Hepatocyte (in vitro differentiated cells): ENCODE measurements around the gene DRD3. TPM values are rescaled to one million over a fixed set of nuclear protein-coding genes. Genes with fewer than 3 reads are reported as not detected.

ENCODE experiments used
- DNase-seq: peaks from one replicate; pipeline ENCODE4 v3.0.0-alpha.2; 2016; ENCODE audit warnings: low spot score
- H2AFZ ChIP-seq: fragments of 200-600 bp; sonication (generic); 2 replicates; pipeline ENCODE4 v1.6.0; 2016; ENCODE audit warnings: antibody characterized with exemption, mild to moderate bottlenecking
- H3K27ac ChIP-seq: fragments of 200-600 bp; sonication (generic); 2 replicates; pipeline ENCODE4 v1.5.1; 2016; ENCODE audit warnings: mild to moderate bottlenecking
- H3K27me3 ChIP-seq: fragments of 200-600 bp; sonication (generic); 2 replicates; pipeline ENCODE4 v1.6.1; 2016
- H3K36me3 ChIP-seq: fragments of 200-600 bp; sonication (generic); replicated peaks from 2 replicates; pipeline ENCODE4 v1.5.1; 2016; ENCODE audit warnings: low read depth; ENCODE audit not compliant: insufficient read depth
- H3K4me1 ChIP-seq: fragments of 200-600 bp; sonication (generic); 2 replicates; pipeline ENCODE4 v1.5.1; 2016; ENCODE audit warnings: mild to moderate bottlenecking, moderate library complexity; ENCODE audit not compliant: insufficient read depth
- H3K4me2 ChIP-seq: fragments of 200-600 bp; sonication (generic); 2 replicates; pipeline ENCODE4 v1.6.0; 2016
- H3K4me3 ChIP-seq: fragments of 200-600 bp; sonication (generic); 2 replicates; pipeline ENCODE4 v1.5.1; 2016; ENCODE audit warnings: mild to moderate bottlenecking
- H3K79me2 ChIP-seq: fragments of 200-600 bp; sonication (generic); 2 replicates; pipeline ENCODE4 v1.6.0; 2017; ENCODE audit warnings: mild to moderate bottlenecking
- H3K9me2 ChIP-seq: fragments of 200-600 bp; sonication (generic); replicated peaks from 2 replicates; pipeline ENCODE4 v1.6.0; 2017; ENCODE audit warnings: mild to moderate bottlenecking; ENCODE audit not compliant: insufficient read depth
- H3K9me3 ChIP-seq: fragments of 200-600 bp; sonication (generic); 2 replicates; pipeline ENCODE4 v1.5.1; 2016; ENCODE audit warnings: low read depth, mild to moderate bottlenecking
- H4K20me1 ChIP-seq: fragments of 200-600 bp; sonication (generic); 2 replicates; pipeline ENCODE4 v1.6.0; 2016; ENCODE audit warnings: mild to moderate bottlenecking; ENCODE audit not compliant: insufficient read depth, poor library complexity, severe bottlenecking
- CTCF ChIP-seq: fragments of 200-600 bp; sonication (generic); IDR thresholded peaks from 2 replicates; pipeline ENCODE4 v1.5.1; 2016; ENCODE audit warnings: antibody characterized with exemption, mild to moderate bottlenecking; ENCODE audit not compliant: poor library complexity
- EZH2 ChIP-seq: fragments of 200-600 bp; sonication (generic); IDR thresholded peaks from 2 replicates; pipeline ENCODE4 v1.6.1; 2016; ENCODE audit warnings: antibody characterized with exemption, mild to moderate bottlenecking, borderline replicate concordance
- EZH2phosphoT487 ChIP-seq: fragments of 200-600 bp; sonication (generic); IDR thresholded peaks from one replicate; pipeline ENCODE4 v1.6.1; 2018; ENCODE audit warnings: antibody characterized with exemption, mild to moderate bottlenecking, low read depth, moderate library complexity; ENCODE audit not compliant: unreplicated experiment, severe bottlenecking
- WGBS: methylation state at CpG from one replicate; pipeline ENCODE4 v1.1.6; 2016; ENCODE audit warnings: low lambda C conversion rate; ENCODE audit errors: missing lambda C conversion rate; 5-methylcytosine and 5-hydroxymethylcytosine counted together
- polyA plus RNA-seq: library from polyadenylated mRNA; unstranded; fragments of >200 nt; fragmentation: Nextera tagmentation; extraction: Ambion mirVana; gene quantifications from 2 replicates; pipeline ENCODE4 v1.2.1, GENCODE V29; 2016
- total RNA-seq: library from RNA; depleted of rRNA; stranded (reverse); fragments of >200 nt; gene quantifications from 2 replicates; pipeline ENCODE4 v1.2.3, GENCODE V29; 2014

Gene DRD3
- total and polyA plus RNA-seq, 2 experiments from 2014 or later, result not detected

- Histone ChIP-seq H3K79me2 (no peaks in the 10 kb centered on the region), H3K9me2 (no peaks in the 10 kb centered on the region), H3K9me3 (no peaks in the 10 kb centered on the region), H4K20me1 (no peaks in the 10 kb centered on the region), H3K36me3 (no peaks in the 10 kb centered on the region), H3K27ac (no peak overlapping the region), H3K4me2 (no peak overlapping the region), H3K27me3 (no peaks in the 10 kb centered on the region), H3K4me3 (no peak overlapping the region), H3K4me1 (no peaks in the 10 kb centered on the region), H2AFZ (no peak overlapping the region)
- WGBS, result 94% methylated on average over 3 of the region's 3 CpGs
- DNase-seq, result no peak
- no peak for TF ChIP-seq CTCF
- TF ChIP-seq EZH2phosphoT487, result no peak
- TF ChIP-seq EZH2, result no peak
These were observed 39.0 kb downstream of the DRD3 start for GRCh38 chr3:114139836-114140235.

- H3K79me2 ChIP-seq, result no peaks in the 10 kb centered on the region
- H4K20me1 ChIP-seq, result no peaks in the 10 kb centered on the region
- no peak overlapping the region for H3K4me2 ChIP-seq
- H3K27me3 ChIP-seq, result no peaks in the 10 kb centered on the region
- H2AFZ ChIP-seq, result no peak overlapping the region
- no peak for DNase-seq
- WGBS, result 97% methylated on average over 3 of the region's 3 CpGs
- no peak overlapping the region for H3K4me3 ChIP-seq
- no peaks in the 10 kb centered on the region for H3K4me1 ChIP-seq
- no peaks in the 10 kb centered on the region for H3K9me2 ChIP-seq
- TF ChIP-seq CTCF, result no peak
- no peak for TF ChIP-seq EZH2phosphoT487
- no peak for TF ChIP-seq EZH2
- H3K36me3 ChIP-seq, result no peaks in the 10 kb centered on the region
- H3K9me3 ChIP-seq, result no peaks in the 10 kb centered on the region
- H3K27ac ChIP-seq, result no peak overlapping the region
These were observed 44.9 kb downstream of the DRD3 start for GRCh38 chr3:114133947-114134346.

- H2AFZ ChIP-seq, result no peak overlapping the region
- H3K9me2 ChIP-seq, result no peaks in the 10 kb centered on the region
- H3K4me1 ChIP-seq, result no peaks in the 10 kb centered on the region
- no peaks in the 10 kb centered on the region for H4K20me1 ChIP-seq
- no peaks in the 10 kb centered on the region for H3K9me3 ChIP-seq
- H3K4me2 ChIP-seq, result no peak overlapping the region
- H3K79me2 ChIP-seq, result no peaks in the 10 kb centered on the region
- TF ChIP-seq EZH2phosphoT487 (no peak), EZH2 (no peak), CTCF (no peak)
- H3K4me3 ChIP-seq, result no peak overlapping the region
- no peaks in the 10 kb centered on the region for H3K36me3 ChIP-seq
- WGBS, result 97% methylated on average over 3 of the region's 3 CpGs
- H3K27me3 ChIP-seq, result no peaks in the 10 kb centered on the region
- no peak for DNase-seq
- H3K27ac ChIP-seq, result no peak overlapping the region
These were observed 46.4 kb downstream of the DRD3 start for GRCh38 chr3:114132500-114132899.

GRCh38 chr3:114128826-114129225, 50.0 kb downstream of the DRD3 start:
- no peaks in the 10 kb centered on the region for H3K36me3 ChIP-seq
- H2AFZ ChIP-seq, result no peak overlapping the region
- no peaks in the 10 kb centered on the region for H3K9me3 ChIP-seq
- H4K20me1 ChIP-seq, result no peaks in the 10 kb centered on the region
- H3K9me2 ChIP-seq, result no peaks in the 10 kb centered on the region
- TF ChIP-seq CTCF (no peak), EZH2 (no peak), EZH2phosphoT487 (no peak)
- no peaks in the 10 kb centered on the region for H3K4me1 ChIP-seq
- no peak overlapping the region for H3K4me2 ChIP-seq
- 95% methylated on average over 8 of the region's 8 CpGs for WGBS
- no peaks in the 10 kb centered on the region for H3K27me3 ChIP-seq
- DNase-seq, result no peak
- H3K27ac ChIP-seq, result no peak overlapping the region
- no peaks in the 10 kb centered on the region for H3K79me2 ChIP-seq
- H3K4me3 ChIP-seq, result no peak overlapping the region
